Gastroesophageal sphincter (tissue), 4 donors: ENCODE measurements around the gene SENP8. TPM values are rescaled to one million over a fixed set of nuclear protein-coding genes. Genes with fewer than 3 reads are reported as not detected.

Source experiments
- total RNA-seq, 4 donors: library from RNA; depleted of rRNA; stranded (reverse); fragments of >200 nt; gene quantifications; one replicate each; pipeline ENCODE4 v1.1.0, GENCODE V29; 2016

Gene SENP8
- total RNA-seq, 4 donors from 2014 or later, result 0.92 to 2.8 (median 2.1) TPM

Other genes starting within 250 kb of the SENP8 start
- 100 to 1,000 TPM in 2 of 4 donors, 10 to 100 TPM in 2; 74.5 to 118 (median 108) TPM for gene MYO9A, start 253 bp upstream of the SENP8 start, total RNA-seq
- under 1 TPM in 2 of 4 donors, not detected in 2; 0.39 to 0.64 TPM for gene GRAMD2A, start 79.4 kb downstream of the SENP8 start, total RNA-seq
- gene PKM, start 112.8 kb downstream of the SENP8 start, total RNA-seq, result 100 to 1,000 TPM; 343 to 646 (median 543) TPM
- gene PARP6, start 154.2 kb downstream of the SENP8 start, total RNA-seq, result 10 to 100 TPM; 38.2 to 98.7 (median 71.4) TPM
- gene CELF6, start 201.8 kb downstream of the SENP8 start, total RNA-seq, result 1 to 10 TPM in 3 of 4 donors, under 1 TPM in 1; 0.42 to 5.4 (median 2.9) TPM